NB4 (cell line): Measurements from ENCODE around the gene CREB3L1.

Source experiments
- DNase-seq: peaks from one replicate; pipeline ENCODE4 v3.0.0; 2010; ENCODE audit warnings: low read depth
- H3K4me3 ChIP-seq: one replicate; pipeline ENCODE4 v1.5.1; 2011; ENCODE audit warnings: mild to moderate bottlenecking, low read depth, low read length, moderate library complexity
- CTCF ChIP-seq: IDR thresholded peaks from one replicate; pipeline ENCODE4 v1.5.1; 2012; ENCODE audit warnings: low read depth, low read length
- MAX ChIP-seq: IDR thresholded peaks from 2 replicates; pipeline ENCODE4 v1.6.1; 2011; ENCODE audit warnings: low read depth, low read length
- MYC ChIP-seq: IDR thresholded peaks from 2 replicates; pipeline ENCODE4 v1.6.1; 2011; ENCODE audit warnings: low read depth, low read length
- POLR2A ChIP-seq: IDR thresholded peaks from 2 replicates; pipeline ENCODE4 v1.6.1; 2011; ENCODE audit warnings: mild to moderate bottlenecking; ENCODE audit not compliant: insufficient read length; ENCODE audit errors: extremely low read depth

CREB3L1 gene

GRCh38 chr11:46327829-46328228 is 50.4 kb downstream of the CREB3L1 start:
- TF ChIP-seq CTCF (no peak), MYC (no peak), MAX (no peak), POLR2A (no peak)

GRCh38 chr11:46330154-46330553 is 52.7 kb downstream of the CREB3L1 start:
- no peak for DNase-seq
- no peak overlapping the region for H3K4me3 ChIP-seq
- no peak for TF ChIP-seq CTCF
- no peak for TF ChIP-seq MAX
- no peak for TF ChIP-seq POLR2A
- TF ChIP-seq MYC, result no peak

More at GRCh38 chr11:46327829-46328228, 50.4 kb downstream of the CREB3L1 start:
- DNase-seq, result no peak
- no peak overlapping the region for H3K4me3 ChIP-seq

- no peak for TF ChIP-seq POLR2A
- TF ChIP-seq MYC, result no peak
- no peak for TF ChIP-seq MAX
- DNase-seq, result peak; percentile 60
- H3K4me3 ChIP-seq, result no peak overlapping the region
These were observed 53.3 kb downstream of the CREB3L1 start for GRCh38 chr11:46330563-46331281.

- H3K4me3 ChIP-seq, result no peak overlapping the region
- peak; percentile 69 for DNase-seq
- TF ChIP-seq POLR2A (no peak), CTCF (no peak), MAX (no peak), MYC (no peak)
These were observed 54.0 kb downstream of the CREB3L1 start for GRCh38 chr11:46331282-46331984.

- no peak overlapping the region for H3K4me3 ChIP-seq
- no peak for DNase-seq
- no peak for TF ChIP-seq POLR2A
- TF ChIP-seq MYC, result no peak
- no peak for TF ChIP-seq CTCF
These were observed 54.7 kb downstream of the CREB3L1 start for GRCh38 chr11:46332093-46332567.

- no peak for DNase-seq
- TF ChIP-seq POLR2A (no peak), CTCF (no peak), MYC (no peak), MAX (no peak)
- no peak overlapping the region for H3K4me3 ChIP-seq
These were observed 55.3 kb downstream of the CREB3L1 start for GRCh38 chr11:46332568-46333393.
